HG03469 (cell line): ENCODE measurements around the gene TEAD4.

Experiments
- ATAC-seq: cut with Tn5 transposase; IDR thresholded peaks from one replicate; pipeline ENCODE4 v1.9.1; 2021; ENCODE audit warnings: mild to moderate bottlenecking, moderate library complexity, moderate number of reproducible peaks; ENCODE audit not compliant: unreplicated experiment

TEAD4 gene

DNA sequence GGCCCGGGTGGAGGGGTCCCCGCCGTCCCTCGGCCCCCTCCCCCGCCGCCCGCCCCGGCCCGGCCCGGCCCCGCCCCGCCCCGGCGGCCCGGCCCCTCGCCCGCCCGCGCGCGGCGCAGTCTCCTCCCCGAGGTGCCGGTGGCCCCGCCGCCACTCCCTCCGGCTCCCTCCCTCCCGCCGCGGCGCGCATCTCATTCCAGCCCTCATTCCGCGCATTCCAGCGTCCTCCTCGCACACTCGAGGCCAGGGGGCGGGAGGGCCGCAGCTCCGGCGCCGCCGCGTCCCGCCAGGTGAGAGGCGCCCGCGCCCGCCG lies at the start of gene TEAD4:
Gene TEAD4 (plus strand): TSS at position 206 of the 313 bp plus-strand sequence.
- ATAC-seq = no peak

DNA sequence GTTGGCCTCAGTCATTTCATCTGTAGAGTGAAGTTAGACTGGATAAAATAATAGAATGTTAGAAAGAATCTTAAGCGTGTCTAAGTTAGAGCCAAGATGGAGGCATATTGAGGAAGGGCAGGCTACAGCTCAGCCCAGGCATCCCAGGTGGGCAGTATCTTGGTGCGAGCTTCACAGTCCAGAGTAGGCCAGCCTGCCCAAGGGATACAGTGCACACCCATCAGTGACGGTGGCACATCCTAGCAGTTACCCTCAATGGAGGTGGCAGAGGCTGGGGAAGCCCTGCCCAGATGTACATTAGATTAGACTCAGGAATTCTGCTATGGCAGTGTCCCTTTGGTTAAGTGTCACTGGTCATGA lies 47.0 kb upstream of the TEAD4 start:
- no peak for ATAC-seq

DNA sequence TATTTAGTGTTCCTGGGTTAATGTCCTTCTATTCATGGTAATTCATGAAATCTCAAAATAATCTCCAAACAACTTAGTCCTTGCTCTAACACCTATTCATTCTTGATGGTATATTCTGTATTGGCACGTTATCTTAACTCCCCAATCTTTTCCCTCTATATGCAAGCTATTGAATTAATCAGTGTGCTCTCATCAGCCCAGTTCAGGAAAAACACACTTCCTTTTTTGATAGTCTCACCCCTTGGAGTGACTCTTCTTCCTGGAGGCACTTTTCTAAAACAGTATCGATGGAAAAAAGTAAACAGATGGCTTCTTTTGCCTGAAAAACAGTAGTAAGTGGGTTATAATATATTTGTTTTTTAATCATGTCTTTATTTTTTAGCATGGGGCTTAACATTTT lies 39.9 kb upstream of the TEAD4 start:
- ATAC-seq = no peak

DNA sequence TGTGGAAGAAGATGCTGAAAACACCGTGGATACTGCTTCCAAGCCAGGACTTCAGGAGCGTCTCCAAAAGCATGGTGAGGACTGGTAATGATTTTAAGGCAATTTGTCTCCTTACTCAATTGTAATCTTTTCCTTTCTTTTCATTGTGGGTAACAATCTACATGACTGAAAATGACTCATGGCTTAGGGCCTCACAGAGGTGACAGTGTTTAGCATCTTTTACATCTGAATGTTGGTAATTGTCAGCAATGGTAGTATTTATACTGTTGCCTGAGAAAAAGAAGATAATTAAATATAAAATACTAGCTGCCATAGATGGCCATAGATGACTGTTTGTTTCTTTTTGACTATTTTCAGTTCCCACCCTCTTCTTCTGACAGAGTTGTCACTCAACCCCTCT lies 36.9 kb upstream of the TEAD4 start:
- ATAC-seq = no peak

DNA sequence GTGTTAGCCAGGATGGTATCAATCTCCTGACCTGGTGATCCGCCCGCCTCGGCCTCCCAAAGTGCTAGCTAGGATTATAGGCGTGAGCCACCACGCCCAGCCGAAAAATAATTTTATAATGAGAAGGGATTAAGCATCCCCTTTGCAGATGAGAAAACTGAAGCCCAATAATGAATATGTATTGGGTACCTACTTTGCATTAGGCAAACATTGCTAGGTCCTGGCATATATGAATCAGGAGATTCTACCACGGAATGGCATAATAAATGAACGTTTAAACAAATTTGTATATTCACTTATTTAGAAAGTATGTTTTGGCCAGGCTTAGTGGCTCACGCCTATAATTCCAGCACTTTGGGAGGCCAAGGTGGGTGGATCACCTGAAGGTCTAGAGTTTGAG lies 36.1 kb upstream of the TEAD4 start:
- no peak for ATAC-seq

DNA sequence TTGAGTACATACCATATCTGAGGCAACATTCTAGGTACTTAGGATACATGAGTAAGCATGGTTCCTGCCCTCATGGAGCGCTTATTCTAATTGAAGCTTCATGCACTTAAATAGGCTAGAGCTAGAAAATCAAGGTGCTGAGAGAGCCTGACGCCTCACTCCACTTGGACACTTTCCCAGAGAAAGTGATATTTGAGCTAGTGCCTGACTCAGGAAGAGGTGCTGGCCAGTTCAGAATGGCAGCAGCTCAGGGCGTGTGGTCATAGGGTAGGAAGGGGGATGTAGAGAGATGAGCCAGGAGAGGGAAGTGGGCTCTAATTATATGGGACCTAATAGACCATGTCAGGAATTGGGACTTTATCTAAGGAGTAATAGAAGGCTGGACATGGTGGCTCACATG lies 35.2 kb upstream of the TEAD4 start:
- no peak for ATAC-seq

DNA sequence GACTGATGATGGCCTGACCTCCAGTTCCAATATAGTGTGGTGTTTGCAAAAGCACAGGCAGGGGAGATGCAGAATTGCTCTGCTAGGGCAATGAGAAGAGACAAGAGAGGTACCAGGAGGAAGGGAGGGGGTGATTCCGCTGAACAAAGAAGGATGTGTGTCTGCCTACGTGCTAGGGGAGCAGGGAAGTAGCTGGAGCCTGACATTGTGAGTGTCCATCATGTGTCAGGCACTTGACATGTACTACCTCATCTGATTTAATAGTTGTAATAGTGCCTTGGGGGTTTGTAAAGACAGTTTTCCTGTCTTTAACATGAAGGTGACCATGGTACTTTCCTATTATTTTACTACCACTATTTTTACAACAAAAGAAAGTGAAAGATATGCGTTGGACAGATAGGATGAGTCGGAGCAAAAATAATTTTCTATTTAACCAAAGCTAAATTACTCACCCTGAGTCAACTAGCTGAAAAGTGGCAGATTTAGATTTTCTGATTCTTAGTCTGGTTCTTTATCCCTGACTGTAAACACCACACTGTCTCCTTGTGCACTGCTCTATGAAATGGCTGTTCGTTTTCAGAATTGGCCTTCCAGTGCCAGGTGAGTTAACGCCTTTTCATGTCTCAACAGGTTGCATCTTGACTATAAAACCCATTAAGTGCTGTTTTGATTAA lies 33.7 kb upstream of the TEAD4 start:
- no peak for ATAC-seq

DNA sequence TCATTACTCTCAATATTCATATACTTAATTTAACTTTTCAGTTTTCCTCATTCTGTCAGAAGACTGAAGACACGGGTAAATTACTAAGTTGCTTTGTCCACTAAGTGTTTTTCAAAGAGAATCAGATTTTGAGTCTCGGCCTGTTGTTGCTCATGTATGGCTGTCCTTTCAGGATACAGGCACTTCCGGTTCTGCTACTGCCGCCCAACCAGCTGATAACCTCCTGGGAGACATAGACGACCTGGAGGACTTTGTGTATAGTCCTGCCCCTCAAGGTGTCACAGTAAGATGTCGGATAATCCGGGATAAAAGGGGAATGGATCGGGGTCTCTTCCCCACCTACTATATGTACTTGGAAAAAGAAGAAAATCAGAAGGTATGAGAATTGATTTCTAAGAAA lies 28.3 kb upstream of the TEAD4 start:
- ATAC-seq = no peak

DNA sequence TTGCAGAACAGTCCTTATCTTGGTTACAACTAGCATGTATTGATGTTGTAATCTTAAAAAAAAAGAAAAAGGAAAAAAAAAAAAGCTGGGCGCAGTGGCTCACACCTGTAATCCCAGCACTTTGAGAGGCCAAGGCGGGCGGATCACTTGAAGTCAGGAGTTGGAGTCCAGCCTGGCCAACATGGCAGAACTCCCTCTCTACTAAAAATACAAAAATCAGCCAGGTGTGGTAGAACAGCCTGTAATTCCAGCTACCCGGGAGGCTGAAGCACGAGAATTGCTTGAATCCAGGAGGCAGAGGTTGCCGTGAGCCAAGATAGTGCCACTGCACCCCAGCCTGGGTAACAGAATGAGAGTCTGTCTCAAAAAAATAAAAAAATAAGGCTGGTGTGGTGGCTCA lies 25.6 kb upstream of the TEAD4 start:
- no peak for ATAC-seq

DNA sequence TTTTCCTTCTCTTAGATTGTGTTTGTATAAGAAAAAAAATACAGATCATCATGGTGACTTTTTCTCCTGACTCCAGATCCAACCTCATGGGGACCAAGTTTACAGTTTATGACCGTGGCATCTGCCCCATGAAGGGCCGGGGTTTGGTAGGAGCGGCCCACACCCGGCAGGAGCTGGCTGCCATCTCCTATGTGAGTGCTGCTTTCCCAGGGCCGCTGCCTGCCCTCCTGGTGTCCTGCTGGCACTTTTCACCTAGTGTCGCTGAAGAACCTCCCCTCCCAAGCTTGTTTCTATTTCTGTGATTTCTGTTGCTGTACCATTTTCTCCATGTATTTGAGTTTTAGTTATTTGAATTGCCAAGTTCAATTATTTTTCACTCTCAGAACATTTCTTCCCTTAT lies 24.8 kb upstream of the TEAD4 start:
- ATAC-seq = no peak

DNA sequence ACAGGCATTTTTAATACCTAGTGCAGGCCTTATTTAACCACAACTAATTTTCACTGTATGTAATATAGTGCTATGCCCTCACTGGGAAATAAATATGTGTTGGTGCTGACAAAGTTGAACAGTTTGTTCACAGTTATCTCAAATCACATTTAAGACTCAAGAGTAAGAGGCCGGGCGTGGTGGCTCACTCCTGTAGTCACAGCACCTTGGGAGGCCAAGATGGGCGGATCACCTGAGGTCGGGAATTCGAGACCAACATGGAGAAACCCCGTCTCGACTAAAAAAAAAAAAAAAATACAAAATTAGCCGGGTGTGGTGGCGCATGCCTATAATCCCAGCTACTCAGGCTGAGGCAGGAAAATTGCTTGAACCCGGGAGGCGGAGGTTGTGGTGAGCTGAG lies 22.9 kb upstream of the TEAD4 start:
- ATAC-seq = no peak

DNA sequence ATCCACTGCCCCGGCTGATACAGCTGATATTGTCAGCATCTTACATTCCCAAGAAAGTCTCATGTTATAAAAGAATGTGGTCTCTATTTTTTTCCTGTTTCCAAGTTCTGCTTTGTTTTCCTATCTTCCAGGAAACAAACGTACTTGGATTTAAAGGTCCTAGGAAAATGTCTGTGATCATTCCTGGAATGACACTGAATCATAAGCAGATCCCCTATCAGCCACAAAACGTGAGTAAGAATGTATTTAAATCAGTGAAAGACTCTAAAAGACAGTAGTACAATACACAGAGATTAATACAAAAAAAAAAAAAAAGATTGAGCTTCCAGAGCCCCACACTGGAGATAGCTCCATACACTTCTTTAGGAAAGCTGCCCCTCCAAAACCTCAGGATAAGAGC lies 21.7 kb upstream of the TEAD4 start:
- ATAC-seq = no peak

DNA sequence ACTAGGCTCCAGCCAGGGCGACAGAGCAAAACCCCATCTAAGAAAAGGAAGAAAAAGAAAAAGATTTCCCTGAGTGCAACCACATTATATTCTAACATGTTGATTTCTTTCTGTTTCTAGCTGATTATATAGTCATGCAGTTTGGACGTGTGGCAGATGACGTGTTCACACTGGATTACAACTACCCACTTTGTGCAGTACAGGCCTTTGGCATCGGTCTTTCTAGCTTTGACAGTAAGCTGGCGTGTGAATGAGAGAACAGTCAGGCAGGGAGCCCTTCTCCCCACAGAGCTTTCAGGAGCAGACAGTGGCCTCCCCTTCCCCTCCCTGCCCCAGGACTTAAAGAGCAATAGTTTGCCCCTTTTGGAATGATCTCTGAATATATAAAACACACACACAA lies 20.0 kb upstream of the TEAD4 start:
- no peak for ATAC-seq

DNA sequence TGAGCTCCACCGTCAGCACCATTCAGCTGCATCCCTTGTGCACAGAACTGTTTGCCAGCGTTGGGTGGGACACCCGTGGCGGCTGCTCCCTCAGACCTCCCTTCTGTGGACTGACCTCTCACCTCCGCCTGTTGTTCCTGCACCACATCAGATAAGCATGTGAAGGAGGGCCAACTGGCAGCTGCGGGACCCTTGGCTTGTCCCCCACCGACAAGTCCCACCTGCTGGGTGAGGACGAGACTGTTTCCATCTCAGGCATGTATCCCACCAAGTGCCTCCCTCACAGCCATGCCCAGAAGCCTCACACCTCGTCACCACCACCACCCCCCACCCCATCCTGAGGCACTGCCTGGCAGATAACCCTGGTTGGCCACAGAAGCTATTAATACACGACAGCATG lies 18.6 kb upstream of the TEAD4 start:
- no peak for ATAC-seq

DNA sequence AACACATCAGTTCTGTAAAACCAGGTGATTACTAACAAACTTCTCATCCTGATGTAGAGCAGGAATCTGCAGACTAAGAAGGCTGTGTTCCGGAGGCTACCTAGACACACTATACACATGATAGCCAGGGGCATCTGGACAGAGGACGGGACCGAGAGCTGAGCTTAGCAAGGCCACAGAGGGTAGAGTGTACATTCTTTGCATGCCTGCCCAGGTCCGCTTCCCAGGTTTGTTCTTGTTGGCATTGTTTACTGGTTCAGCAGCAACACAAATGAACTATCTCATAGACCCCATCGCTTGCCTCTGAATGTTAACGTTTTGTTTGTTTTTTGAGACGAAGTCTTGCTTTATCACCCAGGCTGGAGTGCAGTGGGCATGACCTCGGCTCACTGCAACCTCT lies 17.7 kb upstream of the TEAD4 start:
- ATAC-seq = no peak

DNA sequence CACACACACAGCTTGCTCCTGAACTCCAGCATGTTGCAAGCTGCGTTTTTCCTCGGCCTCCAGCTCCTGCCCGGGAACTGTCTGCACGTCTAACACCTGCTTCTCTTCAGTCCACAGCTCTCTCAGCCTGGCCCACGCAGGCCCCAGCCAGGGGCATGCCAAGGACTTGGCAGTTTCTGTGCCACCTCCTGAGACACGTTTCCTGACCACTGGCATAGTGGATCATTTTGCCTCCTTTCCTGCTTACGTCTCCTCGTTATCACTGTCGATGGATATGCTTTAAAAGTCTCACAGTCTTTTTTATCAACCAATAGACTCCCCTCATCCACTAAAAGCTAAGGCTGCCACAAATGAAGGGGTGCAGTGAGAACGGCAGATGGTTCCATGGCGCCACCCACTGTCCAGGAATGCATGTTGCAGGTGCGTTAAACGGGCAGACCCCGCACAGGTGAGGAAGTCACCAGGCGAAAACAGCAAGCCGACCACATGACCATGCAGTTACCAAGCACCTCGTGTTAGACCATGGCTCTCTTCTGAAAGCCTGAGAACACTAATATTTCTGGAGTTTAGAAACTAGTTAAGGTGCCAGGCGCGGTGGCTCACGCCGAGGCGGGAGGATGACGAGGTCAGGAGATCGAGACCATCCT lies 14.7 kb upstream of the TEAD4 start:
- ATAC-seq = no peak

DNA sequence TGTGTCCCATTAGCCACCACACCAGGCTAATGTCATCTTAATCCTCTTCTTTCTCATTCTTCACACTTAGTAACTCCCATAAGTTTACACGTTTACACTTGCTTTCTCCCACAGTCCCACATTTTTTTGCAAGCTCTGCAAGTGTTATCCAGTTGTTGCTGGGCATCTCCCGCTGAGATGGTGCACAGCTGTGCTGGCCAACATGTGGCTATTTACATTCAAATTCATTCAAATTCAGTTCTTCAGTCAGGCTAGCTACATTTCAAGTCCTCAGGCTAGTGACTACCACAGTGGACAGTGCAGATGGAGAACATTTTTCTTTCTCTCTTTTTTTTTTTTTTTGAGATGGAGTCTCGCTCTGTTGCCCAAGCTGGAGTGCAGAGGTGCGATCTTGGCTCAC lies 9.8 kb upstream of the TEAD4 start:
- no peak for ATAC-seq

DNA sequence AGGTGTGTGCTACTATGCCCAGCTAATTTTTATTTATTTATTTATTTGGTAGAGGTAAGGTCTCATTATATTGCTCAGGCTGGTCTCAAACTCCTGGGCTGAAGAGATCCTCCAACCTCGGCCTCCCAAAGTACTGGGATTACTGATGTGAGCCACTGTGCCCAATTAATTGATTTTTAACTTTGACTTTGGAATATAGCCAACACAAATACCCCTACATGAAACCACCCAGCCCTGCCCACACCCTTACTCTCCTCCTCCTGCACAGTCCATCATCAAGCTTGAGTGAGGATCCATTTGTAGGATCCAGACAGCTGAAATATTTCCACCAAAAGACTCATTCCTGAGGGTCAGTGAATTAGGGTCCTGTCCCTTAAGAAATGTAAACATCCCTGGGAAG lies 3.3 kb upstream of the TEAD4 start:
- no peak for ATAC-seq

DNA sequence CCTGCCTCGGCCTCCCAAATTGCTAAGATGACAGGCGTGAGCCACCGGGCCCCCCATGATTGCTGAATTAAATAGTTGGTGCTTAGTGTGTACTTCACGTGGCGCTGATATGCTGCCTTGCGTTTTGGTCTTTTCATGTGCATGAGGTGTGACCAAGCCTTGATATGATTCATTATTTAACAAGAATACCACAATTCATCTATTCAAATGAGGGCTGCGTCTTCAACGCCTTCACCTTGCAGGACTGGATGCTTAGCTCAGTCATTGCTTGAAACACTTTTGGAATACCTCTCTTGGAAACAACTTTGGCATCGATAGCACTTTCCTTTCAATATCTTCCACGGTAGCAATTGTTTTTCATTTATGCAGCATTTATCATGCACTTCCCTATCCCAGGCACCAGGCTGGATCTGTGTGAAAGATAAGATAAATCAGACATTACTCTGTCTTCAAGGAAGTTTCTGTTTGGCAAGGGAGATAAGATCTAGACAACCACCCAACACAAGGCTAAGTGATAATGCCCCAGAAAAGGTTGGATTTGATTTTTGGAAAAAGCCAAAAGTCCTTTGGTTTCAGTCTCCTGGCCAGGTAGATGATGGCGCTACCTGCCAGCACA lies 1.3 kb upstream of the TEAD4 start:
- ATAC-seq = no peak

DNA sequence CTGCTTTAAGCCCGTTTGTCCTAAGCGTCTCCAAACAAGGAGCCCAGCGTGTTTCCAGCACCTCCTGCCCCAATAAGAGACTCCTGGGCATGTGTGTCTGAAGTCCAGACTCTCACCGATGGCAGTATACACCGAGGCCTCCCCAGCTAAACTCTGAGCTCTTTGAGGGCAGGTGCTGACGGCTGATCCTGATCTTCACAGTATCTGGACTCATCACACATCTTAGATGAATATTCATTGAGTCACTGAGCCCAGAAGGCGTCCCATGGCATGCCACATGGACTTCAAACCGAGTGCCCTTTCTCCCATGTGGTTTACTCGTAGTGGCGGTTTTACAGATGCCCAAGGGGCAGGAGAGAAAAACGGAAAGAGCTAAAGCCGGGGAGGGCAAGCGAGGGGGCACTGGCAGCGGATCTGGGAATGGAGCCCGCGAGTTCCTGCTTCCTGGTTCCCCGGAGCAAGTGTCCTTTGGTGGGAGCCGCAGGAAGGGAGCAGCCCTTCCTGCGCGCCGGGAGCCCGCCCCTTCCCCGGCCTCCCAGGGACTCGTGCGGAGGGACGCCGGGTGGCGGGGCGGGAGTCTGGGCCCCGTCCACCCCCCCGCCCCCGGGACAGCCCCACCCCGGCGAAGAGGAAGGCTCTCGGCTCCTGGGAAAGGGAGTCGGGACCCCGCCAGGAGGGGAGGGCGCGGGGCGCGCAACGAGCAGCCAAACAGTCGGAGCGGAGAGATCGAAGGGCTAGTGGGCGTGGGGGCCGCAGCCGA lies 585 bp upstream of the TEAD4 start:
- no peak for ATAC-seq

DNA sequence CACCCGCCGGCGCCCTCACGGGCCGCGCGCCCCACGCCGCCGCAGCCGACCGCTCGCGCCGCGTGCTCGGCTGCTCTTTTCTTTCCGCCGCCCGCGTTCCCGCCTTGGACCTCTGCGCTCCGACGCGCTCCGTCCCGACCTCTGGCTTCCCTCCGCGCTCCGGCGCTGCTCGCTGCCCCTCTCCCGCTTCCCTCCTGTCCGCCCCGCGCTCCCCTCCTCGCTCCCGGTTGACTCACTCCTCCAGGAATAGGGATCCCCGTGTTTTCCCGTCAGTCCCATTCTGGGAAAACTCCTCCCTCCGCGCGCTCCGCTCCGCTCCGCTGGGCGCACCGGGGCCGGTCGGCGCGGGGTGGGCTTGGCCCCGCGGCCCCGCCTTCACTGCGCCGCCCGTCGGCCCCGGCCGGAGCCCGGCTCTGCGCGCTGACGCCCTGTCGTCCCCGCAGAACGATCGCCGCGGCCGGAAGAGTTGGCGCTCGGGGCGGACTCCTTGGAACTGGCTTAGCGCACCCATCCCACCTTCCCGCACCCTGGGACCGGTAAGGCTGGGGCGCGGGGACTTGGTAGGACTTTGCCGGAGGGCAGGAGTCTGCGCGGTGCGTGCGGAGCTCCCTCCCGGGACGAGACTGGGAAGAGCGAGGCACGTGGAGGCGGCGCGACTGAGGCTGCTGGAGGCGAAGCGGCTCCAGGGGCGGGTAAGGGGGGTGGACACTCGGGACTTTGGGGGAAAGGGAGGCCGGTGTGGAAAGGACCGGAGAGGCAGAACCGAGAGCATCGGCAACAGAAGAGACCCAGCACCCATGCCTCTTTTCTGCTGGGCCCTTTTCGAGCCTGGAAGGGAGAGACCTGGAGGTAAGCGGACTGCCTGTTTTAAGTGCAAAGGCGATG lies 550 bp downstream of the TEAD4 start:
- ATAC-seq = no peak
